Measurements from ENCODE around the gene RBM20. TPM values are rescaled to one million over a fixed set of nuclear protein-coding genes. Genes with fewer than 3 reads are reported as not detected.
A peak's percentile ranks its signal among the peaks of the same experiment; 100 is the strongest.

The RBM20 gene
- total and polyA plus RNA-seq, 2 of the 4 experiments (the other 2 are of a cell fraction): under 0.01 to 0.15 TPM

DNA sequence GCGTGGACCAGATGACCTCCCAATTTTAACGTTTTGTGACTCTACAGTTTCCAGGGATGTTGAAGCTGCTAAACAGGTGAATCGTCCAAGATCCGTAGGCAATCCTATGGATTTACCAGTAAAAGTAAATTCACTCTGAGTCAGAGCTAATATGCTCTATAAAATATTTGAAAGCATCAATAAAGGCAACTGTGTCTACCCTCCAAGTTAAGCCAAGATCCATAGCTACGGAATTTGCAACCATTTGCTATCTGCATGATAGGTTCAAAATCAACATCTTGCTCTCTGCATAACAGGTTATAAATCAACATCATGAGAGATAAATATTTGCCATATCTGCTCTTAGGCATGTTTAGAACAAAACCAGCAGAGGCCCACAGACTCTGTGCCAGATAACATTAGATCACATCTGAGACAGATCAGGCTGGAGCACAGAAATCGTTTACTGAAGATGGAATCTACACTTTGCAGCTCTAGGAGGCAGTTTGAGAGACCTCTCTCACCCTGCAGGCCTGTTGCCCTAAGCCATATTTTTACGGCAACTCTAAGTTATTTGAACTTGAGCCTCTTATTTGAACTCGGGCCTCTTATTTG, 146.9 kb downstream of the RBM20 start:
- peaks cover 18% of the 10 kb centered on the region; the same call in 1 of the 2 replicates for H3K4me1 ChIP-seq (ENCODE audit: control insufficient read depth, insufficient read depth, low read length)
- no peaks in the 10 kb centered on the region for H3K36me3 ChIP-seq (ENCODE audit: control insufficient read depth, insufficient read depth, low read length)
- H2AK9ac ChIP-seq (replicated peaks; ENCODE audit: low read depth, low read length, poor library complexity): no peak overlapping the region
- H3K56ac ChIP-seq (ENCODE audit: extremely low read depth, insufficient read depth, low read length): no peak overlapping the region
- ChIA-PET CTCF (interaction anchor here (0.5 kb wide), 1 partner anchor 136 kb away, joined by 3 read pairs; no protein-coding TSS in a partner anchor), POLR2A (ENCODE audit: unreplicated experiment) (no interaction called here)
- 33% methylated on average over 1 of the region's 8 CpGs; no CpG with 5 or more reads in 1 of the 2 experiments for WGBS, 2 experiments (ENCODE audit: extremely low coverage in 2 of 2, insufficient read length in 1 of 2)
- no peaks in the 10 kb centered on the region; the same call in 1 of the 2 replicates for H3K9me1 ChIP-seq (ENCODE audit: insufficient read depth, low read length)
- H2BK15ac ChIP-seq (ENCODE audit: low read depth, low read length): no peak overlapping the region
- dilution Hi-C loops (cut with HindIII; ENCODE audit: low sequenced_read_pairs, unreplicated experiment) (no loop called here), in situ Hi-C loops (cut with MboI; ENCODE audit: low sequenced_read_pairs) (no loop called here), intact Hi-C loops (cut with micrococcal nuclease) (loop anchor here (1.0 kb wide), 1 partner anchor 14 kb away; no protein-coding TSS in a partner anchor)
- ATAC-seq (ENCODE audit: low read depth): peak; percentile 91
- no peaks in the 10 kb centered on the region for H3K79me1 ChIP-seq (ENCODE audit: low read depth in 1 of 2, low read length in 2 of 2)
- no peak overlapping the region for H4K5ac ChIP-seq (ENCODE audit: low read depth, low read length)
- no peak overlapping the region for H4K8ac ChIP-seq (ENCODE audit: low read depth in 2 of 2, low read length in 2 of 2)
- no peaks in the 10 kb centered on the region for H3K9me3 ChIP-seq (ENCODE audit: control insufficient read depth, insufficient read depth, low read length)
- no peak overlapping the region for H2AK5ac ChIP-seq (ENCODE audit: low read depth, low read length)
- H3K14ac ChIP-seq (replicated peaks; ENCODE audit: low read depth, low read length): no peak overlapping the region
- H2AFZ ChIP-seq (replicated peaks; ENCODE audit: low read length, poor library complexity): no peak overlapping the region
- H4K20me1 ChIP-seq (ENCODE audit: insufficient read depth, low read length): no peaks in the 10 kb centered on the region
- no peak overlapping the region; the same call in 1 of the 2 replicates for H3K18ac ChIP-seq (ENCODE audit: low read depth, low read length)
- H3K4me3 ChIP-seq (ENCODE audit: insufficient read depth, low read depth, low read length): no peak overlapping the region
- BruUV-seq (replicated peaks): no TSS peak
- no peak overlapping the region for H2BK120ac ChIP-seq (ENCODE audit: low read depth, low read length)
- H3K27ac ChIP-seq (ENCODE audit: insufficient read depth, low read length): peak overlapping the region; percentile 84; the same call in 1 of the 2 replicates
- no peak overlapping the region for H4K91ac ChIP-seq (ENCODE audit: insufficient read depth, low read depth, low read length)
- no peak overlapping the region for H3K9ac ChIP-seq (ENCODE audit: low read depth, low read length)
- no peak overlapping the region for H3K4ac ChIP-seq (ENCODE audit: low read depth, low read length)
- H3K23ac ChIP-seq (ENCODE audit: low read depth, low read length): no peak overlapping the region
- H2BK20ac ChIP-seq (ENCODE audit: low read depth, low read length): no peak overlapping the region
- peak overlapping the region; percentile 62; the same call in 1 of the 2 replicates for H3K4me2 ChIP-seq (ENCODE audit: low read depth, low read length)
- H3K27me3 ChIP-seq (ENCODE audit: control insufficient read depth, insufficient read depth, low read length): 0 out of 2 replicates have a peak, but pooled peaks cover 3% of the 10 kb centered on the region
- no peak for TF ChIP-seq MAFK (IDR thresholded peaks at IDR 0.05; ENCODE audit: low read depth, low read length)
- TF ChIP-seq CHD1 (IDR thresholded peaks at IDR 0.05; ENCODE audit: low read depth, low read length): no peak
- TF ChIP-seq, protein P1, sequence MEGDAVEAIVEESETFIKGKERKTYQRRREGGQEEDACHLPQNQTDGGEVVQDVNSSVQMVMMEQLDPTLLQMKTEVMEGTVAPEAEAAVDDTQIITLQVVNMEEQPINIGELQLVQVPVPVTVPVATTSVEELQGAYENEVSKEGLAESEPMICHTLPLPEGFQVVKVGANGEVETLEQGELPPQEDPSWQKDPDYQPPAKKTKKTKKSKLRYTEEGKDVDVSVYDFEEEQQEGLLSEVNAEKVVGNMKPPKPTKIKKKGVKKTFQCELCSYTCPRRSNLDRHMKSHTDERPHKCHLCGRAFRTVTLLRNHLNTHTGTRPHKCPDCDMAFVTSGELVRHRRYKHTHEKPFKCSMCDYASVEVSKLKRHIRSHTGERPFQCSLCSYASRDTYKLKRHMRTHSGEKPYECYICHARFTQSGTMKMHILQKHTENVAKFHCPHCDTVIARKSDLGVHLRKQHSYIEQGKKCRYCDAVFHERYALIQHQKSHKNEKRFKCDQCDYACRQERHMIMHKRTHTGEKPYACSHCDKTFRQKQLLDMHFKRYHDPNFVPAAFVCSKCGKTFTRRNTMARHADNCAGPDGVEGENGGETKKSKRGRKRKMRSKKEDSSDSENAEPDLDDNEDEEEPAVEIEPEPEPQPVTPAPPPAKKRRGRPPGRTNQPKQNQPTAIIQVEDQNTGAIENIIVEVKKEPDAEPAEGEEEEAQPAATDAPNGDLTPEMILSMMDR (conservative IDR thresholded peaks at IDR 0.05; ENCODE audit: low read depth, low read length): no peak
- DNase-seq: peak; percentile 52
- H2BK5ac ChIP-seq (ENCODE audit: low read depth, low read length, poor library complexity, severe bottlenecking): no peak overlapping the region
